ENCODE measurements around the gene CDCA3.

Gene CDCA3

DNA sequence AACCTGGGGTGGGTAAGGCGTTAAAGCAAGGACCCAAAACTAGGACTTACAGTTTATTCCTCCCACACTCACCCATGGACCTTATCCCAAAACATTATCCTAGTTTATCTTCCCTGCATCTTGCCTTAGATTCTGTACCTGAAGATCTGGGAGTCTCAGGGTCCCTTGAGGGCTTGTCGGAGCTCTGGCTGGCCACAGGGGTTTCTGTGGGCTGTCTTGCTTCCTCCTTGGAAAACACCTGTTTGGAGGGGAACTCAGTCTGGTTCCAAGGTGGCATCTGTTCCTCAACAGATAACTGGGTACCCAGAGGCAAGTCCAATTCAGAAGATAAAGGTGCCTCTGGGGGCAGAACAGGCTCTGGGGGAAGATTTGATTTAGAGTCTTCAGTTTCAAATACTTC, 1.7 kb downstream of the CDCA3 start:
- TF ChIP-seq, protein P1, sequence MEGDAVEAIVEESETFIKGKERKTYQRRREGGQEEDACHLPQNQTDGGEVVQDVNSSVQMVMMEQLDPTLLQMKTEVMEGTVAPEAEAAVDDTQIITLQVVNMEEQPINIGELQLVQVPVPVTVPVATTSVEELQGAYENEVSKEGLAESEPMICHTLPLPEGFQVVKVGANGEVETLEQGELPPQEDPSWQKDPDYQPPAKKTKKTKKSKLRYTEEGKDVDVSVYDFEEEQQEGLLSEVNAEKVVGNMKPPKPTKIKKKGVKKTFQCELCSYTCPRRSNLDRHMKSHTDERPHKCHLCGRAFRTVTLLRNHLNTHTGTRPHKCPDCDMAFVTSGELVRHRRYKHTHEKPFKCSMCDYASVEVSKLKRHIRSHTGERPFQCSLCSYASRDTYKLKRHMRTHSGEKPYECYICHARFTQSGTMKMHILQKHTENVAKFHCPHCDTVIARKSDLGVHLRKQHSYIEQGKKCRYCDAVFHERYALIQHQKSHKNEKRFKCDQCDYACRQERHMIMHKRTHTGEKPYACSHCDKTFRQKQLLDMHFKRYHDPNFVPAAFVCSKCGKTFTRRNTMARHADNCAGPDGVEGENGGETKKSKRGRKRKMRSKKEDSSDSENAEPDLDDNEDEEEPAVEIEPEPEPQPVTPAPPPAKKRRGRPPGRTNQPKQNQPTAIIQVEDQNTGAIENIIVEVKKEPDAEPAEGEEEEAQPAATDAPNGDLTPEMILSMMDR (IDR thresholded peaks at IDR 0.05; ENCODE audit: low read depth, low read length, missing control alignments): no peak
- peak overlapping the region; percentile 83; the same call in 1 of the 2 replicates for H3K4me3 ChIP-seq (ENCODE audit: low read depth, low read length)

DNA sequence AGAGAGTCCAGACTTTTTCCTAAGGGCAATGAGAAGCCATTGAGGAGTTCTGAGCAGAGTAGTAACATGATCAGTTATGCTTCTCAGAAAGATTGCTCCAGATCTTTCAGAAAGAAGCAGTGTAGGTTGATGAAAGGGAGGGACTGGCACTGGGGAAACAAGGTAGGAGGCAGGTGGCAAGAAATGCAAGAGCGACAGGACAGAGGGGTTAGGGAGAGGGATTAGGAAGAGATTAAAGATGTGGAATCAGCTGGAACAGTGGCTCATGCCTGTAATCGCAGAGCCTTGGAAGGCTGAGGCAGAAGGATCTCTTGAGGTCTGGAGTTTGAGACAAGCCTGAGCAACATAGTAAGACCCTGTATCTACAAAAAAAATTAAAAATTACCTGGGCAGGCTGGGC, 3.4 kb downstream of the CDCA3 start:
- DNase-seq (ENCODE audit: low read depth): no peak
- TF ChIP-seq, protein P1 (IDR thresholded peaks at IDR 0.05; ENCODE audit: low read depth, low read length, missing control alignments): no peak
- no peak overlapping the region for H3K4me3 ChIP-seq (ENCODE audit: low read depth, low read length)

More for the DNA sequence above, 1.7 kb downstream of the CDCA3 start:
- no peak for DNase-seq (ENCODE audit: low read depth)

DNA sequence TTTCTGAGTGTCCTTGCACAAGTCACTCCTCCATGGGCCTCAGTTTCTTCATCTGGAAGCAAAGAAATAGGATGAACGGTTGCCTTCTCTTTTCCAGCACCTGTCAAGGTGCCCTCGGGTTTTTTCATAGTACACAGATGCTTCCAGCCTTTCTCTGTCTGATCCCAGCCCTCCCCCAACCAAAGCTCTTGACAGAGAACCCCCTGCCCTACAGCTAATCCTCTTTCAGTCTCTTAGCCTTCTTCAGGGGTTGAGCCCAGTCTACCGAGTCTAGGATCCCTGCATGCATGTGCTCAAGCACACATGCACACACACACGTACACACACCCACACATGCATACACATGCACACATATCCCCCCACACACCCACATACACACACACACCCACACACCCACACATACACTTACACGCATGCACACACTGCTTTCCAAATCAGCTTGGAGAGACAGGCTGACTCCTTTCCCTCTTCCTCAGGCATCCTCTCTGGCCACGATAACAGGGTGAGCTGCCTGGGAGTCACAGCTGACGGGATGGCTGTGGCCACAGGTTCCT, 4.7 kb downstream of the CDCA3 start:
- no peak for DNase-seq (ENCODE audit: low read depth)
- TF ChIP-seq, protein P1 (IDR thresholded peaks at IDR 0.05; ENCODE audit: low read depth, low read length, missing control alignments): no peak
- no peak overlapping the region for H3K4me3 ChIP-seq (ENCODE audit: low read depth, low read length)

DNA sequence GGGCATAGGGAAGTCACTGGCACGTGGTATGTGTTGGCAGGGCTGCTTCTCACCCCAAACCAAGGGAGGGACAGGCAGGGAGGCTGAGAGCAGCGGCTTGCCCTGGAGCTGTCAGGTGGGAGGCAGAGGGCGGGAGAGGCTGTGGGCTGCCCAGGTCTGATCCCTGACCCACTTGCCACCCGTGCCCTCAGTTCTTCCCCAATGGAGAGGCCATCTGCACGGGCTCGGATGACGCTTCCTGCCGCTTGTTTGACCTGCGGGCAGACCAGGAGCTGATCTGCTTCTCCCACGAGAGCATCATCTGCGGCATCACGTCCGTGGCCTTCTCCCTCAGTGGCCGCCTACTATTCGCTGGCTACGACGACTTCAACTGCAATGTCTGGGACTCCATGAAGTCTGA, 5.7 kb downstream of the CDCA3 start:
- no peak for DNase-seq (ENCODE audit: low read depth)
- no peak overlapping the region for H3K4me3 ChIP-seq (ENCODE audit: low read depth, low read length)
- TF ChIP-seq, protein P1 (IDR thresholded peaks at IDR 0.05; ENCODE audit: low read depth, low read length, missing control alignments): no peak

DNA sequence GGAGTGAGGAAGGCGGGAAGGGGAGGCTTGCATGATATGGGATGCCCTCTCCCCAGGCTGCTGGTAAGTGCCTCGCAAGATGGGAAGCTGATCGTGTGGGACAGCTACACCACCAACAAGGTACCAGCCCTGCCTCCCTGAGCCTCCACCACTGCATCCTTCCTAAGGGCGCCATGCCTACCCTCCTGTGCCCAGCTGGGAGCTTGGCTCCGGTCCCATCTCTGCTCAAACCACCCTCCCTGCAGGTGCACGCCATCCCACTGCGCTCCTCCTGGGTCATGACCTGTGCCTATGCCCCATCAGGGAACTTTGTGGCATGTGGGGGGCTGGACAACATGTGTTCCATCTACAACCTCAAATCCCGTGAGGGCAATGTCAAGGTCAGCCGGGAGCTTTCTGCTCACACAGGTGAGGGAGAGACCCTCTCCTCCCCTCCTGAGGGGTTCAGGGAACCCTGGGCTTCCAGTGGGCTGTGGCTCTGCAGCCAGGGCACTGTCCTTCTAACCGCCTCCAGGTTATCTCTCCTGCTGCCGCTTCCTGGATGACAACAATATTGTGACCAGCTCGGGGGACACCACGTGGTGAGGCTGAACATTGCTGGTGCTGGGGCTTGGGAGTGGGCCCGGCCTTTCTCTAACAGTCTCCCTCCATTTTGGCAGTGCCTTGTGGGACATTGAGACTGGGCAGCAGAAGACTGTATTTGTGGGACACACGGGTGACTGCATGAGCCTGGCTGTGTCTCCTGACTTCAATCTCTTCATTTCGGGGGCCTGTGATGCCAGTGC, 7.8 kb downstream of the CDCA3 start:
- TF ChIP-seq, protein P1 (IDR thresholded peaks at IDR 0.05; ENCODE audit: low read depth, low read length, missing control alignments): peak; percentile 40
- no peak for DNase-seq (ENCODE audit: low read depth)
- H3K4me3 ChIP-seq (ENCODE audit: low read depth, low read length): no peak overlapping the region

DNA sequence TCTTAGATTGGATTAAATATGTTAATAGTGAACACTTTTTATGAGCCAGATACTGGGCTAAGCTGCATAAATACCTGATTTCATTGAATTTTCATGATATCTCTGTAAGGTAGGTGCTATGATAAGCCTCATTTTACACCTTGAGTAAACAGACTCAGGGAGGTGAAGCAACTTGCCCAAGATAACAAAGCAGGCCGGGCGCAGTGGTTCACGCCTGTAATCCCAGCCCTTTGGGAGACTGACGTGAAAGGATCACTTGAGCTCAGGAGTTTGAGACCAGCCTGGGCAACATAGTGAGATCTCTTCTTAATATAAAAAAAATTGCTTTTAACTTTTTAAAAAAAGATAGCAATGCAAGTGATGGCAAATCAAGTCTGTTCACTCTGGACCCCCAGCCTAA, 9.0 kb downstream of the CDCA3 start:
- no peak overlapping the region for H3K4me3 ChIP-seq (ENCODE audit: low read depth, low read length)
- TF ChIP-seq, protein P1 (IDR thresholded peaks at IDR 0.05; ENCODE audit: low read depth, low read length, missing control alignments): no peak
- no peak for DNase-seq (ENCODE audit: low read depth)

Data from GM12864 (cell line).